Thyroid gland (tissue), 4 donors: ENCODE results near the gene SCN2B.

ENCODE experiments used
- POLR2A ChIP-seq, 2 donors: fragments of 450-650 bp; IDR thresholded peaks; one replicate each; pipeline ENCODE4 v1.6.1; 2017; ENCODE audit warnings: antibody characterized with exemption in 2 of 2, mild to moderate bottlenecking in 2 of 2, moderate library complexity in 1 of 2
- TF ChIP-seq, protein P1 (sequence below), 6 experiments: fragments of 200-600 bp in 3 of 6; fragments of 450-650 bp in 3 of 6; sonication (generic) in 3 of 6; IDR thresholded peaks; one replicate each; pipeline ENCODE4 v1.5.1; 2016 to 2019; ENCODE audit warnings: antibody characterized with exemption in 6 of 6, mild to moderate bottlenecking in 2 of 6, inconsistent platforms in 1 of 6, moderate library complexity in 1 of 6

DNA sequence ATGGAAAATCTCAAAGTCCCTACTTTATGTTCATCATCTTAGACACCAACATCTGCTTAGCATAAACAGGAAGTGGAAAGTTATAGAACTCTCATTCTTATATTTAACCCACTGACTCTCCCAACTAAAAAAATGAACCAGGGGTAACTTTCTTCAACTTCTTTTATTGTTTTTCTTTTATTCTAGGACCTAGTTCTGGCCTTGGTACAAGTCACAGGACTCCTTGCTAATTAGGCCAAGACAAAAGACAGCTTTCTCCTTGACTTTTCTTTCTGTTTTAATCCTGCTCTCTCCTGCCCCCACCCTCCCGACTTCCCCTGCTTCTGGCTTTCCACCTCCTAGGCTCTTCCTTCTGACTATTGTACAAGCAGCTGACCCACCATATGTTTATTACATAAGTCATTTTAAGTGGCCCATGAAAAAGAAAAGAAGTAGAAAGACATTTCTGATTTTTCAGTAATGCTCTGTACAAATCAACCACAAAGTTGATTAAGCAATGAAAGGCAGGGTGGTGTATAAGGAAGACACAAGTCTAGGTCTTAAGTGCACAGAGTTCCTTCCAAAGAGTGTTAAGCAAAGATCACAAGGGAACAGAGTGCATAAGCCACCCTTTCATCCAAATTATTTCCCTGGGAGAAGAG, 30.1 kb upstream of the SCN2B start:
- TF ChIP-seq, protein P1, sequence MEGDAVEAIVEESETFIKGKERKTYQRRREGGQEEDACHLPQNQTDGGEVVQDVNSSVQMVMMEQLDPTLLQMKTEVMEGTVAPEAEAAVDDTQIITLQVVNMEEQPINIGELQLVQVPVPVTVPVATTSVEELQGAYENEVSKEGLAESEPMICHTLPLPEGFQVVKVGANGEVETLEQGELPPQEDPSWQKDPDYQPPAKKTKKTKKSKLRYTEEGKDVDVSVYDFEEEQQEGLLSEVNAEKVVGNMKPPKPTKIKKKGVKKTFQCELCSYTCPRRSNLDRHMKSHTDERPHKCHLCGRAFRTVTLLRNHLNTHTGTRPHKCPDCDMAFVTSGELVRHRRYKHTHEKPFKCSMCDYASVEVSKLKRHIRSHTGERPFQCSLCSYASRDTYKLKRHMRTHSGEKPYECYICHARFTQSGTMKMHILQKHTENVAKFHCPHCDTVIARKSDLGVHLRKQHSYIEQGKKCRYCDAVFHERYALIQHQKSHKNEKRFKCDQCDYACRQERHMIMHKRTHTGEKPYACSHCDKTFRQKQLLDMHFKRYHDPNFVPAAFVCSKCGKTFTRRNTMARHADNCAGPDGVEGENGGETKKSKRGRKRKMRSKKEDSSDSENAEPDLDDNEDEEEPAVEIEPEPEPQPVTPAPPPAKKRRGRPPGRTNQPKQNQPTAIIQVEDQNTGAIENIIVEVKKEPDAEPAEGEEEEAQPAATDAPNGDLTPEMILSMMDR (IDR thresholded peaks at IDR 0.05), result no peak
- no peak for TF ChIP-seq POLR2A (IDR thresholded peaks at IDR 0.05)
